ENCODE data around the gene TBC1D4.

- TF ChIP-seq POLR2A (IDR thresholded peaks at IDR 0.05) = no peak
- no peak for TF ChIP-seq CTCF (IDR thresholded peaks at IDR 0.05)
Measured at GRCh38 chr13:75491376-75491775, 9.4 kb upstream of the TBC1D4 start.
